ENCODE measurements around the gene TLDC2. TPM values are rescaled to one million over a fixed set of nuclear protein-coding genes. Genes with fewer than 3 reads are reported as not detected.
A peak's percentile ranks its signal among the peaks of the same experiment; 100 is the strongest.
"Not testable (repeated sequence)": the region's sequence is repeated elsewhere in the genome, so short reads cannot be mapped to it uniquely, and the experiment has no call there.

The TLDC2 gene
- not detected for total RNA-seq

GRCh38 chr20:36875702-36876472, at the start of gene TLDC2:
TSS of gene TLDC2 (plus strand) at chr20:36876138. CDS start at chr20:36876175, 37 bp downstream.
- no peaks in the 10 kb centered on the region for H3K9me3 Mint-ChIP-seq
- no peak for ATAC-seq

GRCh38 chr20:36826554-36827244, 49.2 kb upstream of the TLDC2 start:
- DNase-seq = no peak
- no peak overlapping the region for H3K4me3 Mint-ChIP-seq
- H3K4me1 Mint-ChIP-seq (ENCODE audit: low read depth) = no peaks in the 10 kb centered on the region
- no peak for ATAC-seq
- no peaks in the 10 kb centered on the region for H3K36me3 Mint-ChIP-seq (ENCODE audit: insufficient read depth)
- H3K9me3 Mint-ChIP-seq = no peaks in the 10 kb centered on the region
- no peaks in the 10 kb centered on the region for H3K27me3 Mint-ChIP-seq (ENCODE audit: low read depth)

More at GRCh38 chr20:36875702-36876472, at the start of gene TLDC2:
- DNase-seq = no peak
- Mint-ChIP-seq H3K27me3 (ENCODE audit: low read depth) (no peaks in the 10 kb centered on the region), H3K4me3 (no peak within 1 kb of the TSS), H3K36me3 (ENCODE audit: insufficient read depth) (peaks cover 2% of the 10 kb centered on the region), H3K4me1 (ENCODE audit: low read depth) (peaks cover 2% of the 10 kb centered on the region)

- H3K4me3 Mint-ChIP-seq = no peak overlapping the region
- no peaks in the 10 kb centered on the region for H3K27me3 Mint-ChIP-seq (ENCODE audit: low read depth)
- ATAC-seq = no peak
- H3K4me1 Mint-ChIP-seq (ENCODE audit: low read depth) = no peaks in the 10 kb centered on the region
- no peaks in the 10 kb centered on the region for H3K36me3 Mint-ChIP-seq (ENCODE audit: insufficient read depth)
- DNase-seq = no peak
- H3K9me3 Mint-ChIP-seq = no peaks in the 10 kb centered on the region
Measured at GRCh38 chr20:36827541-36828279, 48.2 kb upstream of the TLDC2 start.

GRCh38 chr20:36830791-36831691, 44.9 kb upstream of the TLDC2 start:
- H3K9me3 Mint-ChIP-seq = no peaks in the 10 kb centered on the region
- H3K27me3 Mint-ChIP-seq (ENCODE audit: low read depth) = no peaks in the 10 kb centered on the region
- ATAC-seq (no peak), DNase-seq (no peak)
- H3K36me3 Mint-ChIP-seq (ENCODE audit: insufficient read depth) = no peaks in the 10 kb centered on the region
- H3K4me3 Mint-ChIP-seq = no peak overlapping the region
- peaks cover 9% of the 10 kb centered on the region for H3K4me1 Mint-ChIP-seq (ENCODE audit: low read depth)

GRCh38 chr20:36832791-36833190, 43.1 kb upstream of the TLDC2 start:
- no peak for DNase-seq
- no peak for ATAC-seq
- no peaks in the 10 kb centered on the region for H3K36me3 Mint-ChIP-seq (ENCODE audit: insufficient read depth)
- H3K4me1 Mint-ChIP-seq (ENCODE audit: low read depth) = peaks cover 10% of the 10 kb centered on the region
- H3K4me3 Mint-ChIP-seq = no peak overlapping the region
- no peaks in the 10 kb centered on the region for H3K27me3 Mint-ChIP-seq (ENCODE audit: low read depth)
- no peaks in the 10 kb centered on the region for H3K9me3 Mint-ChIP-seq

GRCh38 chr20:36833275-36834020, 42.5 kb upstream of the TLDC2 start:
- DNase-seq = no peak
- H3K4me3 Mint-ChIP-seq = no peak overlapping the region
- no peak for ATAC-seq
- H3K36me3 Mint-ChIP-seq (ENCODE audit: insufficient read depth) = no peaks in the 10 kb centered on the region
- no peaks in the 10 kb centered on the region for H3K27me3 Mint-ChIP-seq (ENCODE audit: low read depth)
- no peaks in the 10 kb centered on the region for H3K9me3 Mint-ChIP-seq
- H3K4me1 Mint-ChIP-seq (ENCODE audit: low read depth) = peaks cover 10% of the 10 kb centered on the region

- no peak for DNase-seq
- no peaks in the 10 kb centered on the region for H3K9me3 Mint-ChIP-seq
- H3K4me1 Mint-ChIP-seq (ENCODE audit: low read depth) = peaks cover 10% of the 10 kb centered on the region
- no peak for ATAC-seq
- no peaks in the 10 kb centered on the region for H3K36me3 Mint-ChIP-seq (ENCODE audit: insufficient read depth)
- H3K27me3 Mint-ChIP-seq (ENCODE audit: low read depth) = no peaks in the 10 kb centered on the region
- no peak overlapping the region for H3K4me3 Mint-ChIP-seq
Measured at GRCh38 chr20:36835025-36835424, 40.9 kb upstream of the TLDC2 start.

GRCh38 chr20:36835453-36836198, 40.3 kb upstream of the TLDC2 start:
- peaks cover 10% of the 10 kb centered on the region for H3K4me1 Mint-ChIP-seq (ENCODE audit: low read depth)
- H3K4me3 Mint-ChIP-seq = peak overlapping the region; percentile 71
- H3K27me3 Mint-ChIP-seq (ENCODE audit: low read depth) = no peaks in the 10 kb centered on the region

GRCh38 chr20:36836591-36837269, 39.2 kb upstream of the TLDC2 start:
- ATAC-seq = no peak
- peak overlapping the region; percentile 37 for H3K4me3 Mint-ChIP-seq
- H3K27me3 Mint-ChIP-seq (ENCODE audit: low read depth) = no peaks in the 10 kb centered on the region
- H3K9me3 Mint-ChIP-seq = no peaks in the 10 kb centered on the region
- H3K4me1 Mint-ChIP-seq (ENCODE audit: low read depth) = peaks cover 13% of the 10 kb centered on the region
- no peaks in the 10 kb centered on the region for H3K36me3 Mint-ChIP-seq (ENCODE audit: insufficient read depth)
- peak; percentile 22 for DNase-seq

More at GRCh38 chr20:36835453-36836198, 40.3 kb upstream of the TLDC2 start:
- Mint-ChIP-seq H3K9me3 (no peaks in the 10 kb centered on the region), H3K36me3 (ENCODE audit: insufficient read depth) (no peaks in the 10 kb centered on the region)
- DNase-seq = peak; percentile 76
- ATAC-seq = peak; percentile 98 to 99

GRCh38 chr20:36838376-36838775, 37.6 kb upstream of the TLDC2 start:
- H3K36me3 Mint-ChIP-seq (ENCODE audit: insufficient read depth); ATAC-seq; DNase-seq; H3K4me3 Mint-ChIP-seq; H3K9me3 Mint-ChIP-seq; H3K27me3 Mint-ChIP-seq (ENCODE audit: low read depth): not testable (repeated sequence)
- peaks cover 21% of the 10 kb centered on the region for H3K4me1 Mint-ChIP-seq (ENCODE audit: low read depth)

- Mint-ChIP-seq H3K9me3 (no peaks in the 10 kb centered on the region), H3K4me3 (no peak overlapping the region), H3K27me3 (ENCODE audit: low read depth) (no peaks in the 10 kb centered on the region), H3K4me1 (ENCODE audit: low read depth) (peaks cover 26% of the 10 kb centered on the region), H3K36me3 (ENCODE audit: insufficient read depth) (no peaks in the 10 kb centered on the region)
- DNase-seq = no peak
- ATAC-seq = no peak
Measured at GRCh38 chr20:36839150-36839549, 36.8 kb upstream of the TLDC2 start.

GRCh38 chr20:36841030-36841429, 34.9 kb upstream of the TLDC2 start:
- not testable (repeated sequence) for H3K9me3 Mint-ChIP-seq; H3K4me3 Mint-ChIP-seq; DNase-seq; H3K27me3 Mint-ChIP-seq (ENCODE audit: low read depth); H3K36me3 Mint-ChIP-seq (ENCODE audit: insufficient read depth); ATAC-seq
- H3K4me1 Mint-ChIP-seq (ENCODE audit: low read depth) = peaks cover 17% of the 10 kb centered on the region

Data from activated T-cell treated with anti-CD3 and anti-CD28 coated beads, Interleukin-2, amount 50 U/mL, for 4 hours (primary cell).